NCI-H1436 (cell line): Measurements from ENCODE around the gene PTGES.
"Not testable (repeated sequence)": the region's sequence is repeated elsewhere in the genome, so short reads cannot be mapped to it uniquely, and the experiment has no call there.

ENCODE experiments used
- DNase-seq: peaks from one replicate; lab custom pipeline; 2025; lab: John Stamatoyannopoulos, UW

PTGES gene

DNA sequence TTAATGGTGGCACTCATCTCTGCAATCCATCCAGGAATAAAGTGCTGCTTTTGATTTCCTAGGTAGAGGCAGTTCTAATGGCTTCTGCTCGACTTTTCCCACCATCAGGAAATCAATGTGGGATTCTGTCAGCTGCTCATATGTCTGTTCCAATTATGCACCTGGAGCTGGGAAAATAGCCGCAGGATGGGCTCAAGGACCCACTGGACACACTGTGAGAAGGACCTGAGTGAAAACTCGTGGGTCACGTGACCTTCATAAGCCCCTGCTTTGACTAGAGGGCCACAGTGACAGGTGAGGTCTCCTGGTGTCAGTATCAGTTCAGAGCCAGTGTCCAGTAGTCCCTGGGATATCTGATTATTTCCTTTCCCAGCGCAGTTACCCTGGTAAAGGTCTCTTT is 17.9 kb upstream of the PTGES start:
- DNase-seq = no peak

GRCh38 chr9:129769669-129770068 is 16.8 kb upstream of the PTGES start:
- no peak for DNase-seq

- no peak for DNase-seq
Measured at GRCh38 chr9:129768486-129768885, 15.6 kb upstream of the PTGES start.

- no peak for DNase-seq
Measured at GRCh38 chr9:129765764-129766317, 13.0 kb upstream of the PTGES start.

GRCh38 chr9:129762985-129763926 is 10.4 kb upstream of the PTGES start:
- DNase-seq = no peak

- DNase-seq = not testable (repeated sequence)
Measured at GRCh38 chr9:129762370-129762984, 9.6 kb upstream of the PTGES start.

GRCh38 chr9:129761901-129762369 is 9.1 kb upstream of the PTGES start:
- no peak for DNase-seq

DNA sequence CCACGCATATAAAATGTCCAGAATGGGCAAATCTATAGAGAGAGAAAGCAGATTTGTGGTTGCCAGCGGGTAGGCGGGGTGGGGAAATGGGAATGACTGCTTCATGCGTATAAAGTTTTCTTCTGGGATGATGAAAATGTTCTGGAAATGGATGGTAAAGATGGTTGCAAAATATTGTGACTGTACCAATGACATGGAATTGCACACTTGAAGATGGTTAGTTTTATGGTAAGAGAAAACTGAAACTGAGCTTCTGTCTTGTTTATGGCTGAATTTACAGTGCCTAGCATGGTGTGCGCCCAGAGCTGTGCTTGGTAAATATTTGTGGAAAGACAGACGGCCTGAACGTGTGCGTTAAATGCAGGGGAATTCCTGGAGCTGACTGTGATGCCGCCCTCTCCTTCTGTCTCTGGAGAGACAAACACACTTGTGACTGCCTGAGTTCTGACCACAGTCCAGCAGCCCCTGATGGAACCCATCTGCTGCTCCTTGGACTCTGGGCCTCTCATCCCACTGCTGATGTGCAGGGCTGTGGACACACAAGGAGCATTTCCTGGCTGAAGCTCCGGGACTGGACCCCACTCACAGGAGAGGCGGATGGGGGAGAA is 8.6 kb upstream of the PTGES start:
- no peak for DNase-seq

DNA sequence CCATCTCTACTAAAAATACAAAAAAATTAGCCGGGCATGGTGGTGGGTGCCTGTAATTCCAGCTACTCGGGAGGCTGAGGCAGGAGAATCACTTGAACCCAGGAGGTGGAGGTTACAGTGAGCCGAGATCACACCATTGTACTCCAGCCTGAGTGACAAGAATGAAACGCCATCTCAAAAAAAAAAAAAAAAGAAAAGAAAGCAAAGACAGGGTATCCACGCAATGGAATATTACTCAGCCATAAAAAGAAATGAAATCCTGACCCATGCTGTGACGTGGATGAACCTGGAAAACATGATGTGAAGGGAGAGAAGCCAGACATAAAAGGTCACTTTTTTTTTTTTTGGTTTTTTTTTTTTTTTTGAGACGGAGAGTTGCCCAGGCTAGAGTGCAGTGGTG is 7.9 kb upstream of the PTGES start:
- not testable (repeated sequence) for DNase-seq

GRCh38 chr9:129759804-129760502 is 7.1 kb upstream of the PTGES start:
- DNase-seq = no peak

DNA sequence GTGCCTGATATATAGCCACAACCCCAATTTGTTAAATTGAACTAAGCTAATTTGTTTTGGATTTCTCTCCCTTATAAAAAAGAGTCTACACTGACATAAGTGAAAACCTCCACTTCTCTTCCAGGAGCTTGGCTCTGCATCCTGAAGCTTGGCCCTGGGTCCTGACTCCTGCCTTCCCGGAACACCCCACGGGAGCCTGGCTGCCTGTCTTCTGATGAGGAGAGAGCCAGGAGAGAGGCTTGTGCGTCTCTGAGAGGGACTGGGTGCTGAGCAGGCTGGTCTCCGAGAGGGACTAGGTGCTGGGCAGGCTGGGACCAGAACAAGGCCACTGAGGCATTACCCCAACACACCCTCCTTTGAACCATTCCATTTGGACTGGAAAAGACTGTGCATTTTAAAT is 6.5 kb upstream of the PTGES start:
- no peak for DNase-seq

DNA sequence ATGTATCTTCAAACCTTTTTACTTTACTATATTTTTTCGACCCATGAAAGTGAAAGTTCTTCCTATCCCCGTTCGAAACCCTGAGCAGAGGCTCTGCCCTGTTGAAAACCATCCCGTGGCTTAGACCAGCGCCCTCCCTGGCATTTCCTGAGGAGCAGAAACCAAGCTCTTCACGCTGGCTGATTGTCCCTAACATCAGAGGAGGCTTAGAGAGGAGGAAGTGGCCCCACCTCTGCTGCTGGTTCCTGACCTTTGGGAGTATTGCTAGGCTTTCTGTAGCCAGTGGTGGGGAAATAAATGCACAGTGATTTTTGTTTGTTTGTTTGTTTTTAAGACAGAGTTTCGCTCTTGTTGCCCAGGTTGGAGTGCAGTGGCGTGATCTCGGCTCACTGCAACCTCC is 4.2 kb upstream of the PTGES start:
- no peak for DNase-seq

GRCh38 chr9:129756191-129756590 is 3.3 kb upstream of the PTGES start:
- DNase-seq = no peak

GRCh38 chr9:129755151-129755550 is 2.3 kb upstream of the PTGES start:
- DNase-seq = no peak

- DNase-seq = no peak
Measured at GRCh38 chr9:129751841-129752801, 721 bp downstream of the PTGES start.

DNA sequence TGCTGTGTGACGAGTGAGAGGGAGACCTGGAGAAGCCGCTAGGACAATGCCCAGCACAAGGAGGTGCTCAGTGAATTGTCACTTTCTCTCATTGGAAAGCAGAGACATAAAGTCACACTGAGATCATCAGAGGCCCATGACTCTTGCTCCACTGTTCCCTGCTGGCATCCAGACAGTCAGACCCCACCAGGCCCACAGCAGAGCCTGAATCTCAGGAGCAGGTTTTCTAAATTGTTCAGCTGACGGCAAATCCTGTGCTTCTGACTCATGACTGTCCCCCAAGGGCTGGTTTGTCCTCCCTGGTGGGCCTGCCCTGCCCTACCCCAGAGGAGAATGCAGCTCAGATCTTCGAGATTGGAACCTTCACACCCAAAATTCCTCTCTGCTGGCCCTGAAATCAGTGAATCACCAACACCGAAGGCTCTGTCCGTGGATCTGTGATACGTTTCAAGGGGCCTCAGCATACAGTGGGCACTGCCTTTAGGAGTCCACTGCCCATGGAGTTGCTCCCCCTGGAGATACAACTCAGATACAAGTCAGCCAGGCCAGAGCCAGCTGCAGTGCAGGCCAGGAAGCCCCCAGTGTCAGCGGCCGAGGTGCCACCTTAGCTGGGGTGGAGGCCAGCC is 2.7 kb downstream of the PTGES start:
- no peak for DNase-seq

- DNase-seq = no peak
Measured at GRCh38 chr9:129749575-129749974, 3.3 kb downstream of the PTGES start.

GRCh38 chr9:129749052-129749451 is 3.8 kb downstream of the PTGES start:
- not testable (repeated sequence) for DNase-seq

GRCh38 chr9:129748249-129748648 is 4.6 kb downstream of the PTGES start:
- no peak for DNase-seq

GRCh38 chr9:129746092-129746777 is 6.6 kb downstream of the PTGES start:
- no peak for DNase-seq
